CD4-positive, alpha-beta memory T cell (primary cell): Measurements from ENCODE around the gene PID1. TPM values are rescaled to one million over a fixed set of nuclear protein-coding genes. Genes with fewer than 3 reads are reported as not detected.

Experiments
- CTCF ChIA-PET: fragments of 350-600 bp; sonication (Branson Sonifier 250); formaldehyde crosslinking; loops from one replicate; lab custom pipeline; 2021; ENCODE audit warnings: inconsistent platforms; ENCODE audit not compliant: partially characterized antibody; lab: Charles Lee
- POLR2A ChIA-PET: fragments of 350-600 bp; sonication (Branson Sonifier 250); formaldehyde crosslinking; loops from one replicate; lab custom pipeline; 2021; ENCODE audit not compliant: partially characterized antibody; lab: Charles Lee
- DNase-seq, 5 donors: peaks; one replicate each; pipeline versions ENCODE4 v3.0.0 to v3.0.0-alpha.2; 2020 to 2022; ENCODE audit warnings: mixed read lengths in 1 of 5
- H3K27ac ChIP-seq: one replicate; pipeline ENCODE4 v1.7.0; 2013; ENCODE audit warnings: low read depth, low read length
- H3K27me3 ChIP-seq: 2 replicates; pipeline ENCODE4 v1.7.0; 2013; ENCODE audit warnings: mild to moderate bottlenecking, low read length, moderate library complexity; ENCODE audit not compliant: insufficient read depth
- H3K36me3 ChIP-seq: 2 replicates; pipeline ENCODE4 v1.7.0; 2013; ENCODE audit warnings: mild to moderate bottlenecking, low read length, moderate library complexity; ENCODE audit not compliant: insufficient read depth
- H3K4me1 ChIP-seq: 2 replicates; pipeline ENCODE4 v1.7.0; 2013; ENCODE audit warnings: mild to moderate bottlenecking, low read length, moderate library complexity; ENCODE audit not compliant: insufficient read depth
- H3K4me3 ChIP-seq, 2 donors: one replicate each; pipeline ENCODE4 v1.7.0; 2013; ENCODE audit warnings: low read length in 2 of 2, mild to moderate bottlenecking in 1 of 2
- H3K9me3 ChIP-seq, 2 donors: one replicate each; pipeline ENCODE4 v1.7.0; 2013; ENCODE audit warnings: low read length in 2 of 2, control low read depth in 1 of 2; ENCODE audit not compliant: control insufficient read depth in 1 of 2
- H3K27ac Mint-ChIP-seq, 7 donors: one replicate each; pipeline ENCODE4 v1.8.0; 2020 to 2021; ENCODE audit warnings: mixed read lengths in 7 of 7, mild to moderate bottlenecking in 6 of 7, inconsistent platforms in 3 of 7, moderate library complexity in 3 of 7
- H3K27me3 Mint-ChIP-seq, 2 donors: one replicate each; pipeline ENCODE4 v1.8.0; 2020 to 2021; ENCODE audit warnings: mixed read lengths in 2 of 2
- H3K36me3 Mint-ChIP-seq, 2 donors: one replicate each; pipeline ENCODE4 v1.8.0; 2020 to 2021; ENCODE audit warnings: mixed read lengths in 2 of 2, inconsistent platforms in 1 of 2, mild to moderate bottlenecking in 1 of 2
- H3K4me1 Mint-ChIP-seq, 4 donors: one replicate each; pipeline ENCODE4 v1.8.0; 2020 to 2021; ENCODE audit warnings: mixed read lengths in 4 of 4, mild to moderate bottlenecking in 1 of 4
- H3K4me3 Mint-ChIP-seq, 8 donors: one replicate each; pipeline ENCODE4 v1.8.0; 2020 to 2021; ENCODE audit warnings: mixed read lengths in 8 of 8, mild to moderate bottlenecking in 7 of 8, moderate library complexity in 6 of 8, inconsistent platforms in 3 of 8
- H3K9me3 Mint-ChIP-seq, 8 donors: one replicate each; pipeline ENCODE4 v1.8.0; 2020 to 2021; ENCODE audit warnings: mixed read lengths in 8 of 8, mild to moderate bottlenecking in 5 of 8, inconsistent platforms in 3 of 8, moderate library complexity in 1 of 8
- intact Hi-C: fragments of 100-400 bp; cut with micrococcal nuclease; formaldehyde crosslinking; loops from one replicate; pipeline ENCODE4 v1.15.1; 2023
- polyA plus RNA-seq, 2 donors: library from polyadenylated mRNA; unstranded; fragments of 300-500 nt; fragmentation: Illumina TruSeq; gene quantifications; one replicate each; pipeline ENCODE4 v1.2.3, GENCODE V29; 2021
- total RNA-seq, 2 experiments: library from RNA; stranded (reverse); gene quantifications; one replicate each; pipeline ENCODE4 v1.2.3, GENCODE V29; 2021

Gene PID1
- total and polyA plus RNA-seq, 4 experiments from 2014 or later = 0.47 to 0.55 TPM; not detected in 2

- H3K9me3 ChIP-seq = no peaks in the 10 kb centered on the region
- intact Hi-C loops = no loop called here
- Mint-ChIP-seq H3K4me1 (no peaks in the 10 kb centered on the region), H3K27ac (no peak overlapping the region), H3K27me3 (no peaks in the 10 kb centered on the region), H3K9me3 (peaks cover 0 to 10% (median 2%) of the 10 kb centered on the region in 8 donors), H3K4me3 (no peak overlapping the region), H3K36me3 (no peaks in the 10 kb centered on the region)
- ChIA-PET CTCF (interaction anchor here (0.7 kb wide), 1 partner anchor 78 kb away, joined by 3 read pairs; no protein-coding TSS in a partner anchor), POLR2A (no interaction called here)
- H3K27me3 ChIP-seq = no peaks in the 10 kb centered on the region
- DNase-seq = no peak
- no peak overlapping the region for H3K4me3 ChIP-seq
- H3K36me3 ChIP-seq = no peaks in the 10 kb centered on the region
- no peak overlapping the region for H3K27ac ChIP-seq
- no peaks in the 10 kb centered on the region for H3K4me1 ChIP-seq
These were observed 52.7 kb downstream of the PID1 start for GRCh38 chr2:229218329-229218921.

- Mint-ChIP-seq H3K4me3 (no peak overlapping the region), H3K27me3 (no peaks in the 10 kb centered on the region), H3K9me3 (peaks cover 0 to 6% (median 0%) of the 10 kb centered on the region in 8 donors), H3K27ac (no peak overlapping the region), H3K36me3 (no peaks in the 10 kb centered on the region), H3K4me1 (no peaks in the 10 kb centered on the region)
- ChIA-PET POLR2A (no interaction called here), CTCF (no interaction called here)
- H3K36me3 ChIP-seq = no peaks in the 10 kb centered on the region
- H3K4me1 ChIP-seq = no peaks in the 10 kb centered on the region
- DNase-seq = no peak
- no peaks in the 10 kb centered on the region for H3K27me3 ChIP-seq
- intact Hi-C loops = no loop called here
- no peak overlapping the region for H3K27ac ChIP-seq
- H3K9me3 ChIP-seq = no peaks in the 10 kb centered on the region
- no peak overlapping the region for H3K4me3 ChIP-seq
These were observed 58.8 kb downstream of the PID1 start for GRCh38 chr2:229212241-229212640.

GRCh38 chr2:229210641-229211040 lies 60.4 kb downstream of the PID1 start:
- Mint-ChIP-seq H3K36me3 (no peaks in the 10 kb centered on the region), H3K27me3 (no peaks in the 10 kb centered on the region), H3K9me3 (peaks cover 0 to 6% (median 0%) of the 10 kb centered on the region in 8 donors), H3K27ac (no peak overlapping the region), H3K4me1 (no peaks in the 10 kb centered on the region), H3K4me3 (no peak overlapping the region)
- no peaks in the 10 kb centered on the region for H3K36me3 ChIP-seq
- H3K4me1 ChIP-seq = no peaks in the 10 kb centered on the region
- H3K27me3 ChIP-seq = no peaks in the 10 kb centered on the region
- no peak for DNase-seq
- ChIA-PET POLR2A (no interaction called here), CTCF (no interaction called here)
- H3K4me3 ChIP-seq = no peak overlapping the region
- no peak overlapping the region for H3K27ac ChIP-seq
- H3K9me3 ChIP-seq = no peaks in the 10 kb centered on the region
- intact Hi-C loops = no loop called here

GRCh38 chr2:229206548-229206947 lies 64.5 kb downstream of the PID1 start:
- H3K27me3 Mint-ChIP-seq = no peaks in the 10 kb centered on the region
- no peaks in the 10 kb centered on the region for H3K36me3 Mint-ChIP-seq
- CTCF ChIA-PET = interaction anchor here (0.6 kb wide), 1 partner anchor 46 kb away, joined by 3 read pairs; no protein-coding TSS in a partner anchor
- Histone ChIP-seq H3K4me3 (no peak overlapping the region), H3K4me1 (no peaks in the 10 kb centered on the region), H3K27ac (no peak overlapping the region), H3K27me3 (no peaks in the 10 kb centered on the region), H3K9me3 (no peaks in the 10 kb centered on the region), H3K36me3 (no peaks in the 10 kb centered on the region)
- POLR2A ChIA-PET = no interaction called here
- peaks cover 0 to 5% (median 1%) of the 10 kb centered on the region in 8 donors for H3K9me3 Mint-ChIP-seq
- no peak overlapping the region for H3K27ac Mint-ChIP-seq
- no peaks in the 10 kb centered on the region for H3K4me1 Mint-ChIP-seq
- no peak for DNase-seq
- H3K4me3 Mint-ChIP-seq = no peak overlapping the region
- intact Hi-C loops = no loop called here

GRCh38 chr2:229205704-229206103 lies 65.4 kb downstream of the PID1 start:
- H3K4me1 Mint-ChIP-seq = no peaks in the 10 kb centered on the region
- no peaks in the 10 kb centered on the region for H3K36me3 ChIP-seq

GRCh38 chr2:229202646-229203045 lies 68.4 kb downstream of the PID1 start:
- Mint-ChIP-seq H3K36me3 (no peaks in the 10 kb centered on the region), H3K4me1 (no peaks in the 10 kb centered on the region), H3K4me3 (no peak overlapping the region), H3K9me3 (peaks cover 0 to 8% (median 1%) of the 10 kb centered on the region in 8 donors), H3K27me3 (no peaks in the 10 kb centered on the region), H3K27ac (no peak overlapping the region)
- intact Hi-C loops = no loop called here
- Histone ChIP-seq H3K4me3 (no peak overlapping the region), H3K9me3 (no peaks in the 10 kb centered on the region), H3K27ac (no peak overlapping the region), H3K4me1 (no peaks in the 10 kb centered on the region), H3K36me3 (no peaks in the 10 kb centered on the region), H3K27me3 (no peaks in the 10 kb centered on the region)
- ChIA-PET POLR2A (no interaction called here), CTCF (no interaction called here)
- DNase-seq = no peak

More at GRCh38 chr2:229205704-229206103, 65.4 kb downstream of the PID1 start:
- Mint-ChIP-seq H3K27ac (no peak overlapping the region), H3K36me3 (no peaks in the 10 kb centered on the region), H3K9me3 (peaks cover 0 to 5% (median 1%) of the 10 kb centered on the region in 8 donors), H3K27me3 (no peaks in the 10 kb centered on the region), H3K4me3 (no peak overlapping the region)
- Histone ChIP-seq H3K4me1 (no peaks in the 10 kb centered on the region), H3K27ac (no peak overlapping the region), H3K9me3 (no peaks in the 10 kb centered on the region), H3K27me3 (no peaks in the 10 kb centered on the region), H3K4me3 (no peak overlapping the region)
- intact Hi-C loops = no loop called here
- no peak for DNase-seq
- POLR2A ChIA-PET = no interaction called here
- CTCF ChIA-PET = no interaction called here

- Histone ChIP-seq H3K27me3 (no peaks in the 10 kb centered on the region), H3K9me3 (no peaks in the 10 kb centered on the region), H3K36me3 (no peaks in the 10 kb centered on the region), H3K4me3 (no peak overlapping the region), H3K4me1 (no peaks in the 10 kb centered on the region), H3K27ac (no peak overlapping the region)
- peaks cover 0 to 8% (median 1%) of the 10 kb centered on the region in 8 donors for H3K9me3 Mint-ChIP-seq
- DNase-seq = no peak
- H3K27me3 Mint-ChIP-seq = no peaks in the 10 kb centered on the region
- no peaks in the 10 kb centered on the region for H3K4me1 Mint-ChIP-seq
- H3K4me3 Mint-ChIP-seq = no peak overlapping the region
- H3K36me3 Mint-ChIP-seq = no peaks in the 10 kb centered on the region
- intact Hi-C loops = no loop called here
- H3K27ac Mint-ChIP-seq = no peak overlapping the region
- POLR2A ChIA-PET = no interaction called here
- CTCF ChIA-PET = no interaction called here
These were observed 69.6 kb downstream of the PID1 start for GRCh38 chr2:229201521-229201920.
